SH-SY5Y (cell line): Measurements from ENCODE around the gene G2E3.

Experiments
- GATA2 ChIP-seq: IDR thresholded peaks from 2 replicates; pipeline ENCODE4 v1.6.1; 2011; ENCODE audit warnings: mild to moderate bottlenecking, low read depth, low read length
- GATA3 ChIP-seq: IDR thresholded peaks from 2 replicates; pipeline ENCODE4 v1.6.1; 2011; ENCODE audit warnings: low read depth, mild to moderate bottlenecking, low read length, moderate library complexity

Gene G2E3

GRCh38 chr14:30558675-30559555 lies at the start of gene G2E3:
G2E3 (plus strand) TSS chr14:30559158; CDS start chr14:30581080, 21,922 bp downstream.
- TF ChIP-seq GATA2 (no peak), GATA3 (no peak)

DNA sequence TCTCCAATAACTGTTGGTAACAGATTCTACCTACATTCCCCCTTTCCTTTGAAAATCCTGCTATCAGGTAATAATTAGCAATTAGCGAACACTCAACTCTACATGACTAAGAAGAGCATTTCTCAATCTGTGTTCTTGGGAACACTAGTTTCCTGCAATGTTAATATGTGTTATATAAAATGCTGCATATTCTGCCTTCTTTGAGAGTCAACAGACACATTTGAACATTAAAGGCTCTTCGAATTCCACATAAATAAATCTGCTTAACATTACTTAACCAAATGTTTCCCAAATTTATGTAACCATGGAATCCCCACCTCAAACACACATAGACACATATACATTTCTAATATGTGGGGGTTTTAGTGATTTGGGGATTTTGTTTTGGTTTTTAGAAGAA lies 41.2 kb upstream of the G2E3 start:
- TF ChIP-seq GATA3 (no peak), GATA2 (no peak)

GRCh38 chr14:30518867-30519560 lies 39.9 kb upstream of the G2E3 start:
- TF ChIP-seq GATA2 (no peak), GATA3 (no peak)

DNA sequence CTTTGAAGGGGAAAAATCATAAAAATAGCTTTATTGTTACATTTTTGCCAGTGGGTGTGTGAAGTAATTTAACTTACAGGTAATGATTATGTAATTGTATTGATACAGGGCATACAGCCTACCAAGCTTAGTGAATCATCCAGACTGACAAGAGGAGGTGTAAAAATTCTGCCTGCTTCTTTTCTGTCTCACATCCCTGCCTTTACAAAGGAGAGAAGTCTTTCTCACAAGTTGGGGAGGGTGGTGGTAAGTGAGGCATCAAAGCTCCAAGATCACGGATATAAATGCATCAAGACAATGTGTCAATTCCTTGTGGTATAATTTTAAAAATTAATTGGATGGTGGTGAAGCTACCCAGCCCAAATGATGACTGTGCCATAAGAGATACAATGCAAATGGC lies 39.0 kb upstream of the G2E3 start:
- no peak for TF ChIP-seq GATA3
- no peak for TF ChIP-seq GATA2

DNA sequence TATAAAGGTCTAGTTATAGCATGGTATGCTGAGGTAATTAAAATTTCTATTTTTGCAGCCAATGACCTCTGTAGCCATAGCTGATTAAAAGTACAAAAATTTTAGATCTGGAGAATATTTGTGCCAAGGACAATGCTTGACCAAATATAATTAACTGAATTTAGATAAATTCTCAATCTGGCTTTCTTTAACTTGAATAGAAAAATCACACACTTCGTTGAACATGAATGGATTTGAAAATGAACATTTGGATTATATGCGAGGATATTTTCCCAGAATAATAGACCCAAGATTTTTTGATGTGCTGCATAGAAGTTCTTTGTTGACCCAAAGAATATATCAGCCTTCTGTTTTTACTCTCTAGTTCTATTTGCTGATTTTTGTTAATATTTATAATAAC lies 38.4 kb upstream of the G2E3 start:
- TF ChIP-seq GATA3 (no peak), GATA2 (no peak)

DNA sequence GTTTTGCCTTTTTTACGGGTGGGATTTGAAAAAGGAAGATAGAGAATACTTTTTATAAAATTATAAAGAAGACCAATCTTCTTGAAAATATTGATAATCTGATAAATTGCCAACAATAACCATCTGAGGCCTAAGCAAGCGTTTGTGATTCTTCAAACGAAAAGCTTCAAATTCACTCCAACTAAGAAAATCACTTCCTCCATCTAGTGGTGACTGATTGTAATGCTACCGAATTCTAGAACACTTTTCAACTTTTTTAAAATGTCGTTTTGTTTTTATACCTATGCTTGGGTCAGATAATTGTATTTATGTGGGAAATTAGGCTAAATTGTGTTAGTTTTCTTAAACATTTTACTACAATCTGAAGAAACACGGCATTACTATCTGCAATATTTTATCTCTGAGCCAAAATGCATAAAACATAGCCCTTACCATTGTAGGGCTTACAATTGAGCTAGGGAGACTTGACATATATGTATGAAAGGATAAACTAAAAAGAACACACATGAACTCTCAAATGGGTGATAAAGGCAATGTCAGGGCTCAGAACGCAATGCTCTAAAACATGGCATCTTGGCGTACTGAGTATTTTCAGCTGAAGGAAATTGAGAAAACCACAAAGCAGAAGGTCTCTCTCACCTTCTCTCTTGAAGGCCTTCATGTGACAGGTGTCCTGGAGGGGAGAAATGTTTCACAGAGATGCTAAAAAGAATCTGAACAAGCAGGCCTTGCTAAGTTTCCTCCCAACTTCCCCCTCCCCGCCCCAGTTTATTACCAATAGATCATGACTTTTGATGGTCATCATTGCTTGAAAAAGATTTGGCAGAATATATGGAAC lies 36.8 kb upstream of the G2E3 start:
- TF ChIP-seq GATA2 (no peak), GATA3 (no peak)

- TF ChIP-seq GATA3: no peak
- no peak for TF ChIP-seq GATA2
These were observed 33.1 kb upstream of the G2E3 start for GRCh38 chr14:30525833-30526232.

DNA sequence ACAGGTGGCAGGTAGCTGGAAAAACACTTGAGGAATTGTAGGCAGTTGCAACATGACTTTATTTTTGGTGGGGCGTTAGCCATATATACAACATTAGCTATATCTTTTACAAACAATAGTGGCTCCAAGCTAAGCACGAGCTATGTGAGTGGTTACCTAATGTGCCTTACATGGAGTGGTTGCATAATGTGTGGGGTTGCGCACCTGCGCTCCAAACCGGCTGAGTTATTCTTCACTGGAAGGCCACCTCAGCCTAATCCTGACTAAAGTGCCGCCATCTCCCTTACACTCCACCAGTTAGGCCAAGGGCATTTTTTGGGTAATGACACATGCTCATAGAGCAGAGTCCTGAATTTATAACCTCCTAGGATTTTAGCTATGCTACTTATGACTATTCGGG lies 31.8 kb upstream of the G2E3 start:
- TF ChIP-seq GATA3: no peak
- TF ChIP-seq GATA2: no peak

DNA sequence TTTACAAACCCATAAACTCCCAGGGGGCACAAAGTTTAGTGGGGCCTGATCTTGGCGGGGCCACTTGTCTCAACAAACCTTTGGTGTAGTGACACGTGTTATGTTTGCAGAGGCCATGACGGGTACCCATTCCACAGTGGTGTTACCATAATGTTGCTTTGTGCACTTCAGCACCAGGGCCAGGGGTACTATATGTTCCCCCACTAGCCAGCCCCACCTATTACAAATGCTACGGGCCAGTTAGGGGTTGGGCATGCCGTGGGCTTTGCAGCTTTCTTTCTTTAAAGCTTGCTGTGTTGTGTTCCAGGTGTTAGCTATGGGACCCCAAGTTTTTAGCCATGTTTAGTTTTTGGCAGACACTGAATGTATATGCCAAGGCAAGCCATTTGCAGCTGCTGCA lies 30.8 kb upstream of the G2E3 start:
- no peak for TF ChIP-seq GATA2
- TF ChIP-seq GATA3: no peak

DNA sequence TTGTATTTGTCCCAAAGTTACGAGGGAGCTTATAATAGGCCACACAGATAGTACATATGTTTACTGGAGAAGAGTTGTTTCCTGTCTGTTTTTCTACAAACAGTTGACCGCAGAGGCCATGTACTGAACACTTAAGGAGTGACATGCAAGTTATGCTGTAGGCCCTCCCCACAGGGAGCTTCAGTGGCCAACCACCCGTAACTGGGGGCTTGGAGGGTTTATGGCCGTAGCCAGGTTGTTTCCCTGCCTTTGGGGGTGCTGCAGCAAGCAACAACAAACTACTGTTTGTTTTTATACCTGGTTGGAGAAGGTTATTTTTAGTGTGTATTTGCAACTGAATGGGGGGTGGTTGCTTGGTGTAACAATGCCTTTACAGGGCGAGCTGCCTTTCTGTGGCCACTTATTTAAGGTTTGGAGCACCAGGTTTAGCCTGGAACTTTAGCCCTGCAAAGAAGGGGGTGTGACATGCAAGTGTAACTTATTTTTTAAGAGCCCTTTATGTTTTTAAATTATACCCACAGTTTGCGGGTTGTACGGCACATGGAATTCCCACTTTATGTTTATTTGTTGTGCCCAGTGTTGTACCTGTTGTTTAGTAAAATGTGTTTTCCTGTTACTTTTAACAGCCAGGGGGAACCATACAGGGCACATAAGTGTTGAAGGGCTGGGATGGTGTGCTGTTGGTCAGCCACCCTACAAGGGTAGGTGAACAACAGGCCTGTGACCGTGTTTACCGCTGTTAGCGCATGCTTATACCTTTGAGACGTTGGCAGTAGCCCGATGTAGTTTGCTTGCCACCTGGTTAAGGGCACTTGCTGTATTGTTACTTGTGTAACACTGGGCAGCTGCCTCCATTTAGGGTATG lies 29.9 kb upstream of the G2E3 start:
- TF ChIP-seq GATA2: no peak
- no peak for TF ChIP-seq GATA3

DNA sequence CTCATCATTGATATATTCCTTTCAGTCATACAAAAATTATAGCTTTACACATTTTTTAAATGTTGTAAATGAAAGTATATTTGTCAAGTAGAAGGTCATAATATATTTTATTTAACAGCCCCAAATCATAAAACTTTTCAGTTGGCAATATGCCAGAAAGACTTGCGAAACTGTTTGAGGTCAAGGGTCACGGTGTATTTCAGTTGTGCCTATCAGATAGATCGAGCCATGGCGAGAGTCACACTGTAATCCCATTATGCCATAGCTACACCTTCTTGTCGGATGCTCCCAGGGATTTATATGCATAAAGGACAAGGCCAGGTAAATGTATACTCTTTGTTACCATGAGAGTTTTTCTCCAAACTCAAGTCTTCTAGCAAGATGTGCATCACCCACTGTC lies 26.7 kb upstream of the G2E3 start:
- no peak for TF ChIP-seq GATA2
- no peak for TF ChIP-seq GATA3

DNA sequence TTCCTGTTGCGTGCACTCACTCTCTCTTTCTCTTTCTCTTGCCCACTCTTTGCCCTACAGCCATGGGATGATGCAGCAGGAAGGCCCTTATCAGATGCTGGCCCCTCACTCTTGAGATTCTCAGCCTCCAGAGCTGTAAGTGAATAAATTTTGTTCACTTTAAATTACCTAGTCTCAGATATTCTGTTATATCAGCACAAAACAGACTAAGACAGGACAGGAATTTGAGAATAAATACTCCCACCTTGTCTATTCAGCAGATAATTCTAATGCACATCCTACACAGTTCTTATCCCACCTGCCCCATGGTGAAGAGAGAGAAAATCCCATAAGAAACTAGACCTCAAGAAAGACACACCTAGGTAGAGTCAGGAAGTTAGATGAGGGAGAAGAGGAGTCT lies 25.8 kb upstream of the G2E3 start:
- TF ChIP-seq GATA3 (no peak), GATA2 (no peak)

DNA sequence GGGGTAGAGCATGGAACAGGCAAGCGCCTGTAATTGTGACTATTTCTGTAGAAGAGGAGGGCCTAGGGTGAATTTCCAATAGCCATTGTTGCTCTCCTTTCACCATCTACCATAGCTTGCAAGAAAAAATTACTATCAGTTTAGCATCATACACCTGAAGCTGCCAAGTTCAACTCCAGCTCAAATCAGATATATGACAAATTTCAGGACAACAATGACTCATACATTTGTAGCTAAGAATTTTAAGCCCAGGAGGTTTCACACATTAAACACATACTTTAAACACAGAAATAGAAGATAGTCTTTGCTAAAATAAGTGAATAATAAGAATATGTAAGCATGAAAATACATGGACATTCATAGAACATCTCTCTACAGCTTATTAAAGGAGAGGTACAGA lies 17.6 kb upstream of the G2E3 start:
- TF ChIP-seq GATA2: no peak
- TF ChIP-seq GATA3: no peak

DNA sequence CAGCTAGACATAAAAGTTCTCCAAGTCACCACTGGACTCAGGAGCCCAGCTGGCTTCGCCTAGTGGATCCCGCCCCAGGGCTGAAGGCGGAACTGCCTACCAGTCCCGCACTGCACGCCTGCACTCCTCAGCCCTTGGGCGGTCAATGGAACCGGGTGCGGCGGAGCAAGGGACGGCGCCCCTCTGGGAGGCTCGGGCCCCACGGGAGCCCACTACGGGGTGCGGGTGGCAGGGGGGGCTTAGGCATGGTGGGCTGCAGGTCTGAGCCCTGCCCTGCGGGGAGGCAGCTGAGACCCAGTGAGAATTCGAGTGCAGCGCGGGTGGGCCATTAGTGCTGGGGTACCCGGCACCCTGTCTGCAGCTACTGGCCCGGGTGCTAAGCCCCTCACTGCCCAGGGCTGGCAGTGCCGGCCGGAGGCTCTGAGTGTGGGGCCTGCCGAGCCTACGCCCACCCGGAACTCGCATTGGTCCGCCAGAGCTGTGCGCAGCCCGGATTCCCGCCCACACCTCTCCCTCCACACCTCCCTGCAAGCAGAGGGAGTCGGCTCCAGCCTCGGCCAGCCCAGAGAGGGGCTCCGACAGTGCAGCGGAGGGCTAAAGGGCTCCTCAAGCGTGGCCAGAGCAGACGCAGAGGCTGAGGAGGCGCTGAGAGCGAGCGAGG lies 11.4 kb upstream of the G2E3 start:
- TF ChIP-seq GATA2 (no peak), GATA3 (no peak)

- TF ChIP-seq GATA3 (no peak), GATA2 (no peak)
These were observed 8.6 kb upstream of the G2E3 start for GRCh38 chr14:30550335-30550734.
